ENCODE measurements around the gene FNDC5. TPM values are rescaled to one million over a fixed set of nuclear protein-coding genes. Genes with fewer than 3 reads are reported as not detected.
A peak's percentile ranks its signal among the peaks of the same experiment; 100 is the strongest.

Gene FNDC5
- total and polyA plus RNA-seq, 2 of the 13 experiments (the other 11 are each of a cell fraction or from before 2014, with no cell fraction given), result 1.4 to 3.1 TPM

DNA sequence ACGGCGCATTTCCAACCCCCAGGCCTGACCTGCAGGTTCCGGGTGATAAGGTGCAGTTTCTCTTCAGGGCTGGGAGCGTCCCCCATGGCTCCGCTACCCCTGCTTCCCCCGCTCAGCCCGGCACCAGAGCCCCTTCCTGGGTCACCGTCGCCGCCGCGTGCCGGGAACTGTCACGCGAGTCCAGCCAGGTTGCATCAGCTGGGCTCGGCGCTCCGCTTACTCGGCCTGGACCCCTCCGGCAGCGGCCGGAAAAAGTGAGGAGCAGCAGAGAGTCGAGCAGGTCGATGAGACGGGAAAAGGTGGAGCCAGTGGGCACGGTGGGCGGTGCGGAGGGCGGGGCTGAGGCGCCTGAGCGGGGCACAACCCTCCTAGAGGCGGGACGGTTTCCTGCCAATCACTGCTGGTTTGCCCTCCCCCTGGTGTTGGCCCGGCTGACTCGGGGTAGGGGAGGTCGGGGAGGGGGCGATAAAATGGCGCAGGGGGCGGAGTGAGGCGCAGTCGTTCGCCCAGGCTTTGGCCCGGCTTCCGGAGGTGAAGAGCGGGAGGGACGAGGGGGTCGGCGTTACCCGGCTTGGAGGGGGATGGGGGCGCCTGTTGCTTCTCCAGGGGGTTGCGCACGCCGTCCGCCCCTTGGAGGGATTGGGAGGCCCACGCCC lies 53.4 kb downstream of the FNDC5 start, which contains the start of the genes S100PBP and YARS1 (continued):
- TF ChIP-seq, protein P1, sequence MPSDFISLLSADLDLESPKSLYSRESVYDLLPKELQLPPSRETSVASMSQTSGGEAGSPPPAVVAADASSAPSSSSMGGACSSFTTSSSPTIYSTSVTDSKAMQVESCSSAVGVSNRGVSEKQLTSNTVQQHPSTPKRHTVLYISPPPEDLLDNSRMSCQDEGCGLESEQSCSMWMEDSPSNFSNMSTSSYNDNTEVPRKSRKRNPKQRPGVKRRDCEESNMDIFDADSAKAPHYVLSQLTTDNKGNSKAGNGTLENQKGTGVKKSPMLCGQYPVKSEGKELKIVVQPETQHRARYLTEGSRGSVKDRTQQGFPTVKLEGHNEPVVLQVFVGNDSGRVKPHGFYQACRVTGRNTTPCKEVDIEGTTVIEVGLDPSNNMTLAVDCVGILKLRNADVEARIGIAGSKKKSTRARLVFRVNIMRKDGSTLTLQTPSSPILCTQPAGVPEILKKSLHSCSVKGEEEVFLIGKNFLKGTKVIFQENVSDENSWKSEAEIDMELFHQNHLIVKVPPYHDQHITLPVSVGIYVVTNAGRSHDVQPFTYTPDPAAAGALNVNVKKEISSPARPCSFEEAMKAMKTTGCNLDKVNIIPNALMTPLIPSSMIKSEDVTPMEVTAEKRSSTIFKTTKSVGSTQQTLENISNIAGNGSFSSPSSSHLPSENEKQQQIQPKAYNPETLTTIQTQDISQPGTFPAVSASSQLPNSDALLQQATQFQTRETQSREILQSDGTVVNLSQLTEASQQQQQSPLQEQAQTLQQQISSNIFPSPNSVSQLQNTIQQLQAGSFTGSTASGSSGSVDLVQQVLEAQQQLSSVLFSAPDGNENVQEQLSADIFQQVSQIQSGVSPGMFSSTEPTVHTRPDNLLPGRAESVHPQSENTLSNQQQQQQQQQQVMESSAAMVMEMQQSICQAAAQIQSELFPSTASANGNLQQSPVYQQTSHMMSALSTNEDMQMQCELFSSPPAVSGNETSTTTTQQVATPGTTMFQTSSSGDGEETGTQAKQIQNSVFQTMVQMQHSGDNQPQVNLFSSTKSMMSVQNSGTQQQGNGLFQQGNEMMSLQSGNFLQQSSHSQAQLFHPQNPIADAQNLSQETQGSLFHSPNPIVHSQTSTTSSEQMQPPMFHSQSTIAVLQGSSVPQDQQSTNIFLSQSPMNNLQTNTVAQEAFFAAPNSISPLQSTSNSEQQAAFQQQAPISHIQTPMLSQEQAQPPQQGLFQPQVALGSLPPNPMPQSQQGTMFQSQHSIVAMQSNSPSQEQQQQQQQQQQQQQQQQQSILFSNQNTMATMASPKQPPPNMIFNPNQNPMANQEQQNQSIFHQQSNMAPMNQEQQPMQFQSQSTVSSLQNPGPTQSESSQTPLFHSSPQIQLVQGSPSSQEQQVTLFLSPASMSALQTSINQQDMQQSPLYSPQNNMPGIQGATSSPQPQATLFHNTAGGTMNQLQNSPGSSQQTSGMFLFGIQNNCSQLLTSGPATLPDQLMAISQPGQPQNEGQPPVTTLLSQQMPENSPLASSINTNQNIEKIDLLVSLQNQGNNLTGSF (CRISPR knock-in tag; IDR thresholded peaks at IDR 0.05), result peak; percentile 74; the same call in 1 of the 2 replicates
- TF ChIP-seq MAFF (IDR thresholded peaks at IDR 0.05; ENCODE audit: low read depth, low read length) (peak; percentile 44; the same call in 1 of the 2 replicates), ZNF562 (CRISPR knock-in tag; IDR thresholded peaks at IDR 0.05; ENCODE audit: borderline replicate concordance) (no peak; the same call in 1 of the 2 replicates), ZNF781 (CRISPR knock-in tag; IDR thresholded peaks at IDR 0.05; ENCODE audit: borderline replicate concordance, not compliant biosample characterization) (peak; percentile 51), ZFP41 (CRISPR knock-in tag; IDR thresholded peaks at IDR 0.05; ENCODE audit: borderline replicate concordance) (no peak), RBM22 (optimal IDR thresholded peaks at IDR 0.05; ENCODE audit: low read length) (no peak), ZNF335 (CRISPR knock-in tag; IDR thresholded peaks at IDR 0.05) (peak; percentile 74; the same call in 1 of the 2 replicates), IRF2 (CRISPR knock-in tag; IDR thresholded peaks at IDR 0.05) (peak; percentile 97), ZNF180 (CRISPR knock-in tag; IDR thresholded peaks at IDR 0.05; ENCODE audit: borderline replicate concordance, low read depth) (peak; percentile 54; the same call in 1 of the 2 replicates), ZNF547 (CRISPR knock-in tag; IDR thresholded peaks at IDR 0.05) (peak; percentile 67), PCBP1 (IDR thresholded peaks at IDR 0.05; ENCODE audit: borderline replicate concordance, low read depth, low read length) (peak; percentile 94), ZNF12 (CRISPR knock-in tag; IDR thresholded peaks at IDR 0.05) (peak; percentile 83), ZNF251 (CRISPR knock-in tag; IDR thresholded peaks at IDR 0.05) (no peak), PHF5A (CRISPR knock-in tag; IDR thresholded peaks at IDR 0.05; ENCODE audit: low read depth, unreplicated experiment) (peak; percentile 98), CBX1 (IDR thresholded peaks at IDR 0.05; ENCODE audit: low read depth) (peak; percentile 87), XRCC5 (optimal IDR thresholded peaks at IDR 0.05; ENCODE audit: low read length) (peak; percentile 100), HNRNPL (IDR thresholded peaks at IDR 0.05; ENCODE audit: low read depth, low read length) (peak; percentile 76; the same call in 1 of the 2 replicates), CBX5 (CRISPR knock-in tag; IDR thresholded peaks at IDR 0.05; ENCODE audit: borderline replicate concordance) (peak; percentile 98), NR2F6 (IDR thresholded peaks at IDR 0.05) (no peak; the same call in 1 of the 2 replicates), NR2F6 (CRISPR knock-in tag; IDR thresholded peaks at IDR 0.05) (peak; percentile 66), CEBPG (CRISPR knock-in tag; IDR thresholded peaks at IDR 0.05) (peak; percentile 100)
- TF ChIP-seq, protein P2, sequence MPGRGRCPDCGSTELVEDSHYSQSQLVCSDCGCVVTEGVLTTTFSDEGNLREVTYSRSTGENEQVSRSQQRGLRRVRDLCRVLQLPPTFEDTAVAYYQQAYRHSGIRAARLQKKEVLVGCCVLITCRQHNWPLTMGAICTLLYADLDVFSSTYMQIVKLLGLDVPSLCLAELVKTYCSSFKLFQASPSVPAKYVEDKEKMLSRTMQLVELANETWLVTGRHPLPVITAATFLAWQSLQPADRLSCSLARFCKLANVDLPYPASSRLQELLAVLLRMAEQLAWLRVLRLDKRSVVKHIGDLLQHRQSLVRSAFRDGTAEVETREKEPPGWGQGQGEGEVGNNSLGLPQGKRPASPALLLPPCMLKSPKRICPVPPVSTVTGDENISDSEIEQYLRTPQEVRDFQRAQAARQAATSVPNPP (CRISPR knock-in tag; IDR thresholded peaks at IDR 0.05), result no peak; the same call in none of the 2 replicates
- TF ChIP-seq, protein P3, sequence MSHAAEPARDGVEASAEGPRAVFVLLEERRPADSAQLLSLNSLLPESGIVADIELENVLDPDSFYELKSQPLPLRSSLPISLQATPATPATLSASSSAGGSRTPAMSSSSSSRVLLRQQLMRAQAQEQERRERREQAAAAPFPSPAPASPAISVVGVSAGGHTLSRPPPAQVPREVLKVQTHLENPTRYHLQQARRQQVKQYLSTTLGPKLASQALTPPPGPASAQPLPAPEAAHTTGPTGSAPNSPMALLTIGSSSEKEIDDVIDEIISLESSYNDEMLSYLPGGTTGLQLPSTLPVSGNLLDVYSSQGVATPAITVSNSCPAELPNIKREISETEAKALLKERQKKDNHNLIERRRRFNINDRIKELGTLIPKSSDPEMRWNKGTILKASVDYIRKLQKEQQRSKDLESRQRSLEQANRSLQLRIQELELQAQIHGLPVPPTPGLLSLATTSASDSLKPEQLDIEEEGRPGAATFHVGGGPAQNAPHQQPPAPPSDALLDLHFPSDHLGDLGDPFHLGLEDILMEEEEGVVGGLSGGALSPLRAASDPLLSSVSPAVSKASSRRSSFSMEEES (CRISPR knock-in tag; IDR thresholded peaks at IDR 0.05), result peak; percentile 96
